PC-3 (cell line): Measurements from ENCODE around the gene MMD. TPM values are rescaled to one million over a fixed set of nuclear protein-coding genes. Genes with fewer than 3 reads are reported as not detected.

Experiments
- ATAC-seq: fragments of 200-7000 bp; cut with Tn5 transposase; 2 replicates; pipeline ENCODE4 v1.9.1; 2020; ENCODE audit warnings: mild to moderate bottlenecking, moderate library complexity
- BruUV-seq: library from RNA; stranded (reverse); fragments of 400-500 nt; replicated peaks from 2 replicates; lab custom pipeline; 2021; lab: Mats Ljungman, UMichigan
- CTCF ChIA-PET: fragments of 300-600 bp; sonication (Branson Sonifier 250); formaldehyde crosslinking; loops from one replicate; lab custom pipeline; 2022; ENCODE audit warnings: antibody characterized with exemption; lab: Charles Lee
- POLR2A ChIA-PET: fragments of 300-600 bp; sonication (Branson Sonifier 250); formaldehyde crosslinking; loops from one replicate; lab custom pipeline; 2022; ENCODE audit warnings: antibody characterized with exemption; ENCODE audit not compliant: unreplicated experiment; lab: Charles Lee
- DNase-seq: peaks from one replicate; pipeline ENCODE4 v3.0.0-alpha.2; 2015
- H2AFZ ChIP-seq: fragments of 300-600 bp; sonication (generic); 2 replicates; pipeline ENCODE4 v1.6.0; 2016; ENCODE audit warnings: antibody characterized with exemption, low read length
- H3F3A ChIP-seq: fragments of 300-600 bp; sonication (generic); one replicate; pipeline ENCODE4 v1.6.0; 2017; ENCODE audit warnings: antibody characterized with exemption, low read length, control low read depth, mild to moderate bottlenecking; ENCODE audit not compliant: unreplicated experiment
- H3K27ac ChIP-seq: fragments of 300-600 bp; sonication (generic); 2 replicates; pipeline ENCODE4 v1.5.1; 2016; ENCODE audit warnings: mild to moderate bottlenecking, low read length
- H3K27me3 ChIP-seq: fragments of 300-600 bp; sonication (generic); 2 replicates; pipeline ENCODE4 v1.6.1; 2016; ENCODE audit warnings: low read length, mixed read lengths
- H3K36me3 ChIP-seq: fragments of 300-600 bp; sonication (generic); 2 replicates; pipeline ENCODE4 v1.6.1; 2016; ENCODE audit warnings: low read depth, mixed run types, low read length, mixed read lengths
- H3K4me1 ChIP-seq: fragments of 300-600 bp; sonication (generic); 2 replicates; pipeline ENCODE4 v1.5.1; 2016; ENCODE audit warnings: low read length; ENCODE audit not compliant: insufficient read depth
- H3K4me2 ChIP-seq: fragments of 300-600 bp; sonication (generic); 2 replicates; pipeline ENCODE4 v1.6.0; 2016; ENCODE audit warnings: low read length
- H3K4me3 ChIP-seq: fragments of 300-600 bp; sonication (generic); 2 replicates; pipeline ENCODE4 v1.5.1; 2016; ENCODE audit warnings: mild to moderate bottlenecking, low read length, mixed read lengths
- H3K79me2 ChIP-seq: fragments of 300-600 bp; sonication (generic); 2 replicates; pipeline ENCODE4 v1.6.1; 2017; ENCODE audit warnings: low read length, mixed read lengths
- H3K9ac ChIP-seq: fragments of 300-600 bp; sonication (generic); 2 replicates; pipeline ENCODE4 v1.6.0; 2016; ENCODE audit warnings: mild to moderate bottlenecking, low read length
- H3K9me2 ChIP-seq: fragments of 300-600 bp; sonication (generic); replicated peaks from 2 replicates; pipeline ENCODE4 v1.6.1; 2016; ENCODE audit warnings: mixed run types, low read length, mixed read lengths
- H3K9me3 ChIP-seq: fragments of 300-600 bp; sonication (generic); 2 replicates; pipeline ENCODE4 v1.6.1; 2016; ENCODE audit warnings: low read length, mixed read lengths
- H4K20me1 ChIP-seq: fragments of 300-600 bp; sonication (generic); 2 replicates; pipeline ENCODE4 v1.6.1; 2016; ENCODE audit warnings: low read length, mixed read lengths
- CTCF ChIP-seq: fragments of 300-600 bp; sonication (generic); conservative IDR thresholded peaks from 2 replicates; pipeline ENCODE4 v1.5.1; 2017; ENCODE audit warnings: antibody characterized with exemption, low read depth, mild to moderate bottlenecking, low read length
- EZH2 ChIP-seq: fragments of 300-600 bp; sonication (generic); IDR thresholded peaks from one replicate; pipeline ENCODE4 v1.6.1; 2017; ENCODE audit warnings: antibody characterized with exemption, mild to moderate bottlenecking, low read length; ENCODE audit not compliant: unreplicated experiment
- EZH2phosphoT487 ChIP-seq: fragments of 300-600 bp; sonication (generic); IDR thresholded peaks from 2 replicates; pipeline ENCODE4 v1.6.1; 2018; ENCODE audit warnings: mild to moderate bottlenecking, antibody characterized with exemption, low read length, borderline replicate concordance
- intact Hi-C: fragments of 100-400 bp; cut with micrococcal nuclease; formaldehyde crosslinking; loops from 2 replicates; pipeline ENCODE4 v1.9.0; 2023
- total RNA-seq: library from RNA; depleted of rRNA; stranded (reverse); fragments of >200 nt; gene quantifications from 2 replicates; pipeline ENCODE4 v1.2.3, GENCODE V29; 2014

The MMD gene
- total RNA-seq, 1 experiment from 2014 or later = 24.1 TPM

- intact Hi-C loops = no loop called here
- POLR2A ChIA-PET = no interaction called here
- H3K27ac ChIP-seq = no peak overlapping the region
These were observed 70.8 kb downstream of the MMD start for GRCh38 chr17:55350825-55351205.

GRCh38 chr17:55348749-55349354 lies 72.8 kb downstream of the MMD start:
- ChIA-PET CTCF (interaction anchor here (0.9 to 1.5 kb wide), 4 partner anchors 8 to 356 kb away, joined by 3 to 10 read pairs (median 4); no protein-coding TSS in a partner anchor), POLR2A (no interaction called here)
- Histone ChIP-seq H2AFZ (peak overlapping the region; percentile 40; the same call in 1 of the 2 replicates), H3K27me3 (no peaks in the 10 kb centered on the region), H3K27ac (no peak overlapping the region), H3K4me1 (no peaks in the 10 kb centered on the region), H3F3A (no peaks in the 10 kb centered on the region), H3K9ac (no peak overlapping the region), H3K9me3 (no peaks in the 10 kb centered on the region), H4K20me1 (no peaks in the 10 kb centered on the region), H3K4me2 (peak overlapping the region; percentile 26; the same call in 1 of the 2 replicates), H3K9me2 (no peaks in the 10 kb centered on the region), H3K79me2 (no peaks in the 10 kb centered on the region), H3K36me3 (no peaks in the 10 kb centered on the region), H3K4me3 (no peak overlapping the region)
- intact Hi-C loops = loop anchor here (1.0 to 10.0 kb wide), 5 partner anchors 52 to 444 kb away; partner anchors contain the start of gene TOM1L1
- TF ChIP-seq EZH2phosphoT487 (no peak), CTCF (peak; percentile 96)
- ATAC-seq (peak; percentile 83), DNase-seq (peak; percentile 72)
- BruUV-seq = no TSS peak

More at GRCh38 chr17:55350825-55351205, 70.8 kb downstream of the MMD start:
- ATAC-seq = no peak
- H3K36me3 ChIP-seq = no peaks in the 10 kb centered on the region
- no peak overlapping the region for H3K4me2 ChIP-seq
- H3K9ac ChIP-seq = no peak overlapping the region
- no peaks in the 10 kb centered on the region for H3K27me3 ChIP-seq
- TF ChIP-seq CTCF = no peak
- no peak for TF ChIP-seq EZH2phosphoT487
- no peak for TF ChIP-seq EZH2
- H3K4me3 ChIP-seq = no peak overlapping the region
- no peaks in the 10 kb centered on the region for H3K9me3 ChIP-seq
- H3K4me1 ChIP-seq = no peaks in the 10 kb centered on the region
- no peak for DNase-seq
- H4K20me1 ChIP-seq = no peaks in the 10 kb centered on the region
- BruUV-seq = no TSS peak
- CTCF ChIA-PET = interaction anchor here (0.5 to 1.0 kb wide), 3 partner anchors 164 to 358 kb away, joined by 3 to 9 read pairs (median 3); no protein-coding TSS in a partner anchor
- no peaks in the 10 kb centered on the region for H3F3A ChIP-seq
- H3K9me2 ChIP-seq = no peaks in the 10 kb centered on the region
- H3K79me2 ChIP-seq = no peaks in the 10 kb centered on the region
- H2AFZ ChIP-seq = no peak overlapping the region

- no TSS peak for BruUV-seq
- Histone ChIP-seq H3K4me3 (no peak overlapping the region), H3F3A (no peaks in the 10 kb centered on the region), H2AFZ (no peak overlapping the region), H3K4me1 (no peaks in the 10 kb centered on the region), H3K27ac (no peak overlapping the region), H3K36me3 (no peaks in the 10 kb centered on the region), H3K79me2 (no peaks in the 10 kb centered on the region), H3K9me2 (no peaks in the 10 kb centered on the region), H4K20me1 (no peaks in the 10 kb centered on the region), H3K9me3 (no peaks in the 10 kb centered on the region), H3K27me3 (no peaks in the 10 kb centered on the region), H3K9ac (no peak overlapping the region), H3K4me2 (no peak overlapping the region)
- intact Hi-C loops = loop anchor here (5.0 to 10.0 kb wide), 2 partner anchors 50 to 443 kb away; partner anchors contain the start of gene TOM1L1
- CTCF ChIA-PET = interaction anchor here (0.6 to 1.5 kb wide), 3 partner anchors 10 to 91 kb away, joined by 3 to 10 read pairs (median 7); no protein-coding TSS in a partner anchor
- DNase-seq (no peak), ATAC-seq (no peak)
- POLR2A ChIA-PET = no interaction called here
- no peak for TF ChIP-seq EZH2
- no peak for TF ChIP-seq CTCF
- no peak for TF ChIP-seq EZH2phosphoT487
These were observed 74.3 kb downstream of the MMD start for GRCh38 chr17:55347341-55347740.
